Kidney (tissue), 14 donors: ENCODE data around the gene LDB1. TPM values are rescaled to one million over a fixed set of nuclear protein-coding genes. Genes with fewer than 3 reads are reported as not detected.
A peak's percentile ranks its signal among the peaks of the same experiment; 100 is the strongest.

Experiments used
- DNase-seq, 5 donors: peaks; one replicate each; pipeline ENCODE4 v3.0.0-alpha.2; 2013 to 2020
- FAIRE-seq: peaks from 2 replicates; lab custom pipeline; 2012; peaks lifted over from hg19 to GRCh38; lab: Jason Lieb, UNC
- H3K27ac ChIP-seq, 2 donors: one replicate each; pipeline ENCODE4 v1.7.0; 2013; ENCODE audit warnings: low read depth in 2 of 2, low read length in 2 of 2, inconsistent platforms in 1 of 2
- H3K27me3 ChIP-seq: one replicate; pipeline ENCODE4 v1.7.1; 2013; ENCODE audit warnings: low read length, inconsistent platforms; ENCODE audit not compliant: control insufficient read depth, insufficient read depth
- H3K36me3 ChIP-seq, 3 donors: one replicate each; pipeline versions ENCODE4 v1.7.0 to v1.7.1; 2013; ENCODE audit warnings: low read length in 3 of 3, control low read depth in 1 of 3, inconsistent platforms in 1 of 3; ENCODE audit not compliant: insufficient read depth in 3 of 3, control insufficient read depth in 2 of 3
- H3K4me1 ChIP-seq, 3 donors: one replicate each; pipeline versions ENCODE4 v1.7.0 to v1.7.1; 2013; ENCODE audit warnings: low read length in 3 of 3, inconsistent platforms in 1 of 3, low read depth in 1 of 3; ENCODE audit not compliant: control insufficient read depth in 2 of 3, insufficient read depth in 2 of 3
- H3K4me3 ChIP-seq, 3 donors: one replicate each; pipeline versions ENCODE4 v1.7.0 to v1.8.1; 2013; ENCODE audit warnings: low read length in 3 of 3, control low read depth in 1 of 3, inconsistent platforms in 1 of 3
- H3K9ac ChIP-seq, 3 donors: one replicate each; pipeline versions ENCODE4 v1.7.0 to v1.7.1; 2013; ENCODE audit warnings: low read length in 3 of 3, control low read depth in 1 of 3, inconsistent platforms in 1 of 3
- H3K9me3 ChIP-seq, 3 donors: one replicate each; pipeline versions ENCODE4 v1.7.0 to v1.7.1; 2013; ENCODE audit warnings: low read length in 3 of 3, control low read depth in 1 of 3, inconsistent platforms in 1 of 3; ENCODE audit not compliant: control insufficient read depth in 2 of 3, insufficient read depth in 1 of 3
- CTCF ChIP-seq: IDR thresholded peaks from 3 replicates; pipeline ENCODE4 v1.5.1; 2012; ENCODE audit warnings: mild to moderate bottlenecking, moderate library complexity, borderline replicate concordance; ENCODE audit not compliant: insufficient read depth; ENCODE audit errors: extremely low read depth
- intact Hi-C: fragments of 100-400 bp; cut with DNase I; formaldehyde crosslinking; loops from one replicate; pipeline ENCODE4 v1.11.1; 2022
- polyA plus RNA-seq: library from polyadenylated mRNA; stranded (reverse); fragments of 350-450 nt; fragmentation: Illumina TruSeq; extraction: RNeasy Lipid Tissue Mini Kit (QIAGEN cat#74804); gene quantifications from one replicate; pipeline ENCODE4 v1.2.3, GENCODE V29; 2014; ENCODE audit warnings: low read depth, low replicate concordance; ENCODE audit not compliant: insufficient read depth
- total RNA-seq: library from RNA; stranded (reverse); fragmentation: NEBNext Ultra II Directional; extraction: Animal tissue kit (Norgen Biotek cat#: 25700); gene quantifications from one replicate; pipeline ENCODE4 v1.2.1, GENCODE V29; 2021
- donor health status: control.
- donor health status: control.
- donor health status: control.
- donor health status: control.
- donor health status: control.
- donor health status: DM: yes; HTN: yes; CAD: no.
- donor health status: Normal renal cell carcinoma (clear cell type).

The LDB1 gene
- total and polyA plus RNA-seq, 2 donors from 2014 or later = 27.9 to 56.1 TPM

- Histone ChIP-seq H3K27ac (peak overlapping the region in 1 of 2 donors; percentile 86), H3K9ac (no peak overlapping the region), H3K4me3 (peak overlapping the region; percentile 0 to 82 (median 53)), H3K27me3 (no peaks in the 10 kb centered on the region), H3K36me3 (peaks cover 0 to 4% (median 0%) of the 10 kb centered on the region in 3 donors), H3K4me1 (peaks cover 0 to 21% (median 6%) of the 10 kb centered on the region in 3 donors), H3K9me3 (no peaks in the 10 kb centered on the region)
- FAIRE-seq (no peak), DNase-seq (no peak)
- intact Hi-C loops = no loop called here
- no peak for TF ChIP-seq CTCF
These were observed 55.7 kb downstream of the LDB1 start for GRCh38 chr10:102064503-102064867.

GRCh38 chr10:102059987-102060386 lies 60.2 kb downstream of the LDB1 start:
- no peaks in the 10 kb centered on the region for H3K36me3 ChIP-seq
- no peak overlapping the region for H3K27ac ChIP-seq
- H3K4me3 ChIP-seq = no peak overlapping the region
- no peaks in the 10 kb centered on the region for H3K4me1 ChIP-seq
- FAIRE-seq (no peak), DNase-seq (no peak)
- TF ChIP-seq CTCF = no peak
- no peaks in the 10 kb centered on the region for H3K9me3 ChIP-seq
- no peak overlapping the region for H3K9ac ChIP-seq
- no peaks in the 10 kb centered on the region for H3K27me3 ChIP-seq
- intact Hi-C loops = no loop called here

Other genes with a start within 250 kb of the LDB1 start
- 26.1 TPM for gene ARMH3, start 64.2 kb downstream of the LDB1 start, total RNA-seq
- 14.0 TPM for gene ARMH3, start 64.2 kb downstream of the LDB1 start, polyA plus RNA-seq
- gene HPS6, start 55.0 kb downstream of the LDB1 start, total RNA-seq = 20.0 TPM
- 11.9 TPM for gene HPS6, start 55.0 kb downstream of the LDB1 start, polyA plus RNA-seq
- 32.1 TPM for gene PPRC1, start 12.7 kb upstream of the LDB1 start, total RNA-seq
- gene PPRC1, start 12.7 kb upstream of the LDB1 start, polyA plus RNA-seq = 8.7 TPM
- gene NOLC1, start 32.0 kb upstream of the LDB1 start, total RNA-seq = 50.4 TPM
- 20.1 TPM for gene NOLC1, start 32.0 kb upstream of the LDB1 start, polyA plus RNA-seq
- 0.35 TPM for gene ELOVL3, start 105.9 kb upstream of the LDB1 start, total RNA-seq
- not detected for gene ELOVL3, start 105.9 kb upstream of the LDB1 start, polyA plus RNA-seq
- not detected for gene PITX3, start 121.1 kb upstream of the LDB1 start, total RNA-seq
- gene PITX3, start 121.1 kb upstream of the LDB1 start, polyA plus RNA-seq = 0.39 TPM
- gene GBF1, start 125.2 kb upstream of the LDB1 start, total RNA-seq = 53.3 TPM
- gene GBF1, start 125.2 kb upstream of the LDB1 start, polyA plus RNA-seq = 14.4 TPM